Glomerular endothelial cell (primary cell): ENCODE measurements around the gene CDH3. TPM values are rescaled to one million over a fixed set of nuclear protein-coding genes. Genes with fewer than 3 reads are reported as not detected.

Experiments
- DNase-seq: peaks from one replicate; pipeline ENCODE4 v3.0.0-alpha.2; 2011; ENCODE audit warnings: low read depth, low spot score; ENCODE audit errors: extremely low read depth
- total RNA-seq: library from RNA; depleted of rRNA; stranded (reverse); fragments of >200 nt; gene quantifications from 2 replicates; pipeline ENCODE4 v1.2.3, GENCODE V29; 2015

Gene CDH3
- total RNA-seq, 1 donor from 2014 or later = 0.53 TPM

GRCh38 chr16:68733570-68733969 is 88.5 kb downstream of the CDH3 start:
- DNase-seq = no peak

DNA sequence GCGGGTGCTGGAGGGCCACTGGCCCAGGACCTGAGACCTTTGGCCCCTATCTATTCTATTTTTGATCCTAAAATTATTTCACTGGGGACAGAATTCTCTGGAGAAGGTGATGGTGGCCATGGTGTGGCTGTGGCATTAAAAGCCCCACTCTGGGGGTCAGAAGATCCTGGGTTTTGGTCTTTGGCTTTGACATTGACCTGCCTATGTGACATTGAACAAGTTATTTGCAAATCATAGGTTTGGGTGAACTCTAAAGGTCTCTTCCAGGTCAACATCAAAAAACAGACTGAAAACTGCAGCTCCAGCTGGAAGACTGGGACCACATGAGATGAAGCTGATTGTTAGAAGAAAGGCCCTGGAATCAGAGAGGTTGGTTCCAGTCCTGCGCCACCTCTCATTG is 89.7 kb downstream of the CDH3 start:
- no peak for DNase-seq

DNA sequence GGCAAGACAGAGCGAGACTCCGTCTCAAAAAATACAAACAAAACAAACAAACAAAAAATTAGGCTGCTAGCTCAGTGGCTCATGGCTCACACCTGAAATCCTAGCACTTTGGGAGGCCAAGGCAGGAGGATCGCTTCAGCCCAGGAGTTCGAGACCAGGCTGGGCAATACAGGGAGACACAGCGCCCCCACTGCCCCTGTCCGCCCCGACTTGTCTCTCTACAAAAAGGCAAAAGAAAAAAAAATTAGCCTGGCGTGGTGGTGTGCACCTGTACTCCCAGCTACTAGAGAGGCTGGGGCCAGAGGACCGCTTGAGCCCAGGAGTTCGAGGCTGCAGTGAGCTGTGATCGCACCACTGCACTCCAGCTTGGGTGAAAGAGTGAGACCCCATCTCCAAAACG is 91.5 kb downstream of the CDH3 start:
- DNase-seq = no peak

GRCh38 chr16:68737046-68737729 is 92.1 kb downstream of the CDH3 start, which contains the start of gene CDH1:
Gene CDH1, plus strand, starts transcription at chr16:68737292. Its CDS starts 124 bp downstream, at chr16:68737416.
- no peak for DNase-seq

- DNase-seq = no peak
These were observed 92.9 kb downstream of the CDH3 start for GRCh38 chr16:68737730-68738629.

- DNase-seq = no peak
These were observed 95.0 kb downstream of the CDH3 start for GRCh38 chr16:68739964-68740627.

- no peak for DNase-seq
These were observed 95.7 kb downstream of the CDH3 start for GRCh38 chr16:68740628-68741346.

DNA sequence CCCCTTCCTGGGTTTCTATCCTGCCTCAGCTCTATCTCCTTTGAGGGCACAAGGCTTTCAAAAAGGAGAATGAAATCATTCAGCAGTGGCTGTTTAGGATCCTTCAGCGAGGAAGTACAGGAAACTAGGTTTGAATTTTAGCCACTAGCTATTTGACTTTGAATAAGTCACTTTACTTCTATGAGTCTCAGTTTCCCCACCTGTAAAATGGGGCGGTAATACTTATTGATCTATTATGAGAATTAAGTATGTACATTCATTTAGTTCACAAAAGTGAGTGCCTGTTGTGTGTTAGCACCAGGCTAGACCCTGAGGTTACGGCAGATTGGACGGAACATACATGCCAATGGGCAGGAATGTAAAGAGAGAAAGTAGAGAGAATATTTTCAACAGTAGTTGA is 98.6 kb downstream of the CDH3 start:
- DNase-seq = no peak

- DNase-seq = no peak
These were observed 99.7 kb downstream of the CDH3 start for GRCh38 chr16:68744744-68745280.

GRCh38 chr16:68746951-68747350 is 101.8 kb downstream of the CDH3 start:
- no peak for DNase-seq

DNA sequence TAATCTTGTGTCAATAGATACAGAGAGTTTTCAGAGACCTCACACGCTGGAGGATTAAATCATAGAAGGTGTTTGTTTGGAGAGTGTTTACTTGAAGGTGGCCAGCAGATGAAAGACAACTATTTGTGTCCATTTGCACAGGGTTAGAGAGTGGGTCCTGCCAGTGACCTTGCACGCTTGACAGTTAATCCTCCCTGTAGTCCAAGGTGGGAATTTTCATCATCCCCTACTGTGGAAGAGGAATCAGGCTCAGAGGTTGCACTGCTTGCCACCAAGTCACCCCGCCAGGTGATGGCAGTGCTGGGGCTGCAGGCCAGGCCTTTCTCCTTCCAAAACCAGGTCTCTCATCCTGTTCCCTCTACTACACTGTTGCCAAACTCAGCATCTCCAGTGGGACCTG is 104.3 kb downstream of the CDH3 start:
- no peak for DNase-seq

Other genes with a start within 250 kb of the CDH3 start
- gene SMPD3, start 196.8 kb upstream of the CDH3 start, total RNA-seq = not detected in 2 replicates
- 25.0 and 32.6 TPM in 2 replicates for gene ZFP90, start 106.0 kb upstream of the CDH3 start, total RNA-seq
- gene CDH1, start 92.0 kb downstream of the CDH3 start, total RNA-seq = not detected in 2 replicates
- 6.3 and 8.9 TPM in 2 replicates for gene TANGO6, start 198.2 kb downstream of the CDH3 start, total RNA-seq